GM18517 (cell line): ENCODE measurements around the gene TMEM250.

Source experiments
- ATAC-seq: cut with Tn5 transposase; IDR thresholded peaks from one replicate; pipeline ENCODE4 v1.9.1; 2021; ENCODE audit warnings: mild to moderate bottlenecking, moderate library complexity; ENCODE audit not compliant: unreplicated experiment

Gene TMEM250

GRCh38 chr9:136096505-136097001, 22.1 kb downstream of the TMEM250 start:
- ATAC-seq, result no peak

DNA sequence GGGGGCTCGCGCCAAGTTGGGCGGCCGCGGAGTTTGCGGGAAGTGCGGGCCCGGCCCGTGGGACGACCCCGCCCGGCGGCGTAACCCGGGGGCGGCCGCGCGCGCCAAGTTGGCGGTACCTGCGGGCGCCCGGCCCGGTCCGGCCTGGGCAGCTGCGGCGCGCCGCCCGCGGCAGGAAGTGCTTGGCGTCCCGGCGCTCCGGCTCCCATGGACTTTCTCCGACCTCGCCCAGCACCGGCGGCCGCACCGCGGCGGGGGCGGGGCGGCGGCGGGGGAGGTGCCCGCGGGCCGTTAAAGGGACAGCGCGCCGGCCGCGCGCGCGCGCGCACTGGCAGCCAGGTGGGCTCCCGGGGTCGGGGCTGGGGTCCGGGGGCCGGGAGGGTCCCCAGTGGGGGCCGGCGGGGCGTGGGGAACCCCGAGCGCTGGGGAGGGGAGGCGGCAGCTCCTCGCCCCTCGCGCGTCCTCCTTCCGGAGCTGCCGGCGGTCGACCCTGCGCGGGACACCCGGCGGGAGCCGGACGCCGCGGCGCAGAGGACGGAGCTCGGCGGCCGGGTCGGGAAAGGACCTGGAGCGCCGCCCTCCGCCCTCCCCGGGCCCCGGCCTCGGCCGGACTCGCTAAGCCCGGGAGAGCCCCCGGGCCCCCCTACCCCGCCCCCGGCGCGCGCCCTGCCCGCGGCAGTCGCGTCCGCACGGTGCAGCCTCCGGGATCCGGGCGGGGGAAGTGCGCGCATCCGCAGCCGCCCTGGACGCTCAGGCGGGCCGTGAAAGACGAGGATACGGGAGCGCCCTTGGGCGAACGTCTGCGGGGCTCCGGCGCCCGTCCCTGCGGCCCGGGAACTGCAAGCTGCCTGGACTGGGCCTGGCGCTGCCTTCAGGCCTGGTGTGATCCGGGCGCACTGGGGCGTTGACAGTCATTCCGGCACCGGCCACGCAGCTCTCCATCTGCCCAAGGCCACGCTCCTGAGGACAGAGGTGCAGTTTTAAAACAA, 23.3 kb downstream of the TMEM250 start, which contains the start of gene NACC2:
NACC2 (minus strand) TSS at position 220 of the 989 bp plus-strand sequence. CDS start 44,768 bp downstream, outside the sequence.
- ATAC-seq, result no peak

DNA sequence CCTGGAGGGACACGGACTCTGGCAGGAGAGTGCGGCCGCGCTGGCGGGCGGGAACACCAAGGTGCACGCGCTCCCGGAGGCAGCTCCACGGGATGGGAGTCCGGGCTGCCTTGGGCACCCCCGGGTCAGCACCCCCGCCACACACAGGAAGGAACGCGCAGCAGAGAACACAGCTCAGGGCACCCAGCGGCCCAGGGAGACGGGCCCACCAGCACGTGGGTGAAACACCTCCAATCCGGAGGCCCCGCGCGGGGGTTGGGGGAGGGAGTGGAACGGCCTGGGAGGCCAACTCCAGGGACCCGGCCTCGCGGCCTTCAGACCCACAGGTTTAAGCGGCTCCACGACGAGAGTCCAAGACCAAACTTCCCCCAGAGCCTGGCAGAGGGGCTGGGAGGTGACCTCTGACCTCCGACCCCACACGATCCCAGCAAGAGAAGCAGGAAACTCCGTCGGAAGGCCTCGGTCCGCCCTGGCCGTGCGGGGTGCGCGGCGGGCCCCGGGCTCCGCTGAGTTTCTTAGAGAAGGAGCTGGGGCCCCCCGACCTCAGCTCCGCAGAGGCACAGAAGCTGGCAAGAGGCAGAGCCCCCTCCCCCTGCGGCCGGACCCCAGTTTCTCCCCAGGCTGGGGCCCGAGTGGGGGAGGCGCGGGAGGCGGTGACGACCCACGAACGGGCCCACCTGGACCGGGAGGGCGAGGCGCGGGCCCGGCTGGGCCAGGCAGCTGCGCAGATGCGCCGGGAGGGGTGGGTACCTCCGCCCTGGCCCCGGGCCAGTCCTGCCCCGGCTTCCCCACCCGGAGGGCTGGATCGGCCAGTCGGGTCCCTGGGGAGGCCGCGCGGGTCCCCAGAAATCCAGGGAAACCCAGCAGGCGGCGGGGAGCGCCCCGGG, 24.4 kb downstream of the TMEM250 start:
- no peak for ATAC-seq

DNA sequence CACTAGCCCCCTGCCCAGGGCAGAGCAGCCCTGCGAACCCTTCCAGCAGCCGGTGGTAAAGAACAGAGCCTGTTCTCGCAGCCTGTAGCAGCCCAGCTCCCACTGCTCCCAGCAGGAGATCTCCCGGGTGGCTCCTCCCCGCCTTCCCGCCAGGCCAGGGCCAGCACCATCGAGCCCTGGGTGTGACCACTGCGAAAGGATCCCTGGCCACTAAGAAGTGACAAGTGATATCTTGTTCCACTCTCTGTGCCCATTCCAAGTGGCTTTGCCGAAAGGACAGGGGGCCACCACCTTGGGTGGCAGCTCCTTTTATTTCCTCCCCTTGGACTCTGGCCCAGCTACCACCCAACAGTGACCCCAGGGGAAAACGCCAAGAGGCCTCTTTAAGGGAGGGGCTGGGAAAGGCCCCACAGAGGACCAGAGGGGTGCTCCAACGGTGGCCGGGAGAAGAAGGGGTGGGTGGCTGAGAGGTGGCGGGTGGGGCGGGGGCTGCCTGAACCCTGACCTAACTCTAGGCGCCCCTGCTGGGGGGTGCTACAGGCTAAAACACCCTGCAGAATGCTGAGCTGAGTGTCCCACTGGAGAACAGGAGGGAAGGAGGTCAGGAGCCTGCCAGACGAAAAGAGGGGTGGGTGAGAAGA, 25.2 kb downstream of the TMEM250 start:
- no peak for ATAC-seq

DNA sequence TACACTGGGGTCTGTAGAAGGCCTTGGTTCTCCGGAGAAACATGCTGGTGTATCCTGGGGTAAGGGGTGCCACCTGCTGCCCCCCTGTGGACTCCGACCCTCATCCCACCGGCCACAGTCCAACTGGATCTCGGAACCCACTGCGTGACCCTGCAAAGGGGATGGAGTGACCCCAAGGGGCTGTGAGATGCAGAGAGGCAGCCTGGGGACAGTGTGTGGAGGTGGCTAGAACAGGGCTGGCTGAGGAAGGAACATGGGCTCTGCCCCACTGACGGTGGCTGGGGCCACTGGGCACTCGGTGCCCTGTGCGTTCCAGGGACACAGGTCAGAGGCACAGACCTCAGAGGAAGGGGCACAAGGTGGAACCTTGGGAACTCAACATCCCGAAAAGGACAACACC, 25.9 kb downstream of the TMEM250 start:
- ATAC-seq, result no peak

GRCh38 chr9:136092353-136092650, 26.4 kb downstream of the TMEM250 start:
- ATAC-seq, result no peak

GRCh38 chr9:136091582-136092352, 26.9 kb downstream of the TMEM250 start:
- ATAC-seq, result no peak

- ATAC-seq, result no peak
These were observed 27.7 kb downstream of the TMEM250 start for GRCh38 chr9:136090768-136091581.

DNA sequence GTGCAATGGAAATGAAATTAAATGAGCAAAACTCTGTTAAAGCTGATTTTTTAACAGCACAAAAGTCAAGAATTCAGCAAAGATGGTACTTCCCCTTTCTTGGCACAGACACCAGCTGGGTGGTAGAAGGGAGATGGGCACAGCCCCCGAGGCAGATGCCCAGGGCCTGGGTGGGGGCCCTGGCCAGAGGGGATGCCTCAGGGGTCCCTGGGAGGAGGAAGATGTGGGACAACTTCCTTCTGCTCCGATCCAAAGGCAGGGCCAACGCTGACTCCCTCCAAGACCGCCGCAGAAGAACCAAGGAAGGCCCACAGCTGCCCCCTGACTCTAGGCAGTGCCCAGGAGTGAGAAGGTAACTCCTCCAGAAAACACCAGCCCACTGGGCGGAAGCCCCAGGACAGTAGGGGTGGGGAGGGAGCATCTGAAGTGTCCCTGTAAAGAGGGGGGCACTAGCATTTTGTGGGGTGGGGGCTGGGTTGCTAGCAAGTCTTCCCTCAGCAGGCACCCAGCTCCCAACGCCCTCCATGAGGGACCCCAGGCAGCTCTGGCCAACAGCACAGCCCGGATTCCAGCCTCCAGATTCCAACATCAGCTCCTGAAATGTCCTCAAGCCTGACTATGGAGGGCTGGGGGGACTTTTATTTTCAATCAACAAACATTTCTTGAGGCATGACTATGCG, 28.5 kb downstream of the TMEM250 start:
- ATAC-seq, result no peak

DNA sequence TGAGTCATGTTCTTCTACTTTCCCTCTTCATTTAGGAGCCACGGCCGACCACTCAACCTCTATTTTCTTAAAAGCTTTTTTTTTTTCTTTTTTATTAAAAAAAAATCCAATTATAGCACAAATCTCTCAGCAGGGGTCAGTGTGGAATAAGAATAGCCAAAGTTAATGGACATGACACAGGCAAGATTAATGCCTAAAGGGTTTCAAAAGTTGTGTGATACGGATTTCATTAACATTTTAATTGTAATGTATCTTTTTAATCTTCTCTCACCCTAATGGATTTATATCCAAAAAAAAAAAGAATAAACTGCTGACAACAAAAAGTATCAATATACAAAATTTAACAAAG, 29.0 kb downstream of the TMEM250 start:
- ATAC-seq, result no peak

GRCh38 chr9:136088939-136089696, 29.6 kb downstream of the TMEM250 start:
- ATAC-seq, result no peak

GRCh38 chr9:136088481-136088938, 30.2 kb downstream of the TMEM250 start:
- ATAC-seq, result no peak

GRCh38 chr9:136087741-136088480, 30.8 kb downstream of the TMEM250 start:
- no peak for ATAC-seq

GRCh38 chr9:136086951-136087740, 31.5 kb downstream of the TMEM250 start:
- no peak for ATAC-seq

DNA sequence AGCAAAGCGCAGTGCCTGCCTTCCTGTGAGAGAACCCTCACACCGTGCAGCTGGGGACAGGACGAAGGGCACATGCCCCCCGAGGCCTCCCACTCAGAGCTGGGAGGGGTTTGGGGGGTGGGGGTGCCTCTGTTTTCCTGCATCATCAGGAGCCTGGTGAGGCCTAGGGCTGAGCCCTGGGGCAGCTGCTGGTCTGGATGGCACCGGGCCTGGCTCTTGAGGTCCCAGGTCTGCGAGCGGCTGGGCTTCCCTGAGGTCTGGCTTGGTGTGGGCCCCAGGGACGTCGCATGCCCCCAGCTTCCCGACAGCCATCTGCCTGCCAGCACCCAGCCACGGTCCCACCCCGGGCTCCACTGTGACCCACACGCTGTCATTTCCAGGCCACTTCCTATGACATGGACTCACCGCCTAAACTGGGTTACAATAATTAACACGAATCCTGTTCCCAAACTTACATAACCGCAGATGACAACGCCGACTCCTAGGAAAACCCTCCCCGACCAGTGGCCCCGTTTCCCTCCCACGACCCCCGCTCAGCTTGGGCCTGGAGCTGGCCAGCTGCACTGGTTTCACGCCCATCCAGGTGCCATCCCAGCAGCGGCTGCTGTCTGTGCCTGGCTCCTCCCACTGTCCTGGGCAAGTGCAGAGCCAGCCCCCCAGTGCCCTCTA, 32.3 kb downstream of the TMEM250 start:
- ATAC-seq, result no peak

GRCh38 chr9:136085815-136086212, 32.9 kb downstream of the TMEM250 start:
- ATAC-seq, result no peak
